ENCODE measurements around the gene PIP4K2A.

- TF ChIP-seq ARNTL (CRISPR knock-in tag; IDR thresholded peaks at IDR 0.05; ENCODE audit: borderline replicate concordance, low read depth): no peak
- no peak for TF ChIP-seq ZC3H10 (CRISPR knock-in tag; IDR thresholded peaks at IDR 0.05)
- TF ChIP-seq CREB5 (CRISPR knock-in tag; IDR thresholded peaks at IDR 0.05; ENCODE audit: low read depth): no peak
- no peak for TF ChIP-seq CSDC2 (CRISPR knock-in tag; IDR thresholded peaks at IDR 0.05)
- TF ChIP-seq, protein P1, sequence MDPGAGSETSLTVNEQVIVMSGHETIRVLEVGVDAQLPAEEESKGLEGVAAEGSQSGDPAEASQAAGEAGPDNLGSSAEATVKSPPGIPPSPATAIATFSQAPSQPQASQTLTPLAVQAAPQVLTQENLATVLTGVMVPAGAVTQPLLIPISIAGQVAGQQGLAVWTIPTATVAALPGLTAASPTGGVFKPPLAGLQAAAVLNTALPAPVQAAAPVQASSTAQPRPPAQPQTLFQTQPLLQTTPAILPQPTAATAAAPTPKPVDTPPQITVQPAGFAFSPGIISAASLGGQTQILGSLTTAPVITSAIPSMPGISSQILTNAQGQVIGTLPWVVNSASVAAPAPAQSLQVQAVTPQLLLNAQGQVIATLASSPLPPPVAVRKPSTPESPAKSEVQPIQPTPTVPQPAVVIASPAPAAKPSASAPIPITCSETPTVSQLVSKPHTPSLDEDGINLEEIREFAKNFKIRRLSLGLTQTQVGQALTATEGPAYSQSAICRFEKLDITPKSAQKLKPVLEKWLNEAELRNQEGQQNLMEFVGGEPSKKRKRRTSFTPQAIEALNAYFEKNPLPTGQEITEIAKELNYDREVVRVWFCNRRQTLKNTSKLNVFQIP (CRISPR knock-in tag; IDR thresholded peaks at IDR 0.05; ENCODE audit: borderline replicate concordance, low read depth): no peak
Measured at GRCh38 chr10:22622242-22622806, 92.1 kb downstream of the PIP4K2A start.

Data from SK-N-SH treated with all-trans-retinoic acid at 6 μM for 48 hours (cell line).